Subcutaneous abdominal adipose tissue (tissue), 5 donors: ENCODE data around the gene KDM4B.

Source experiments
- H3K27ac ChIP-seq: one replicate; pipeline ENCODE4 v1.7.0; 2013; ENCODE audit warnings: low read depth, mild to moderate bottlenecking, inconsistent platforms, low read length, moderate library complexity
- H3K27me3 ChIP-seq, 5 donors: one replicate each; pipeline ENCODE4 v1.7.0; 2013; ENCODE audit warnings: low read length in 5 of 5, inconsistent platforms in 1 of 5; ENCODE audit not compliant: control insufficient read depth in 5 of 5, insufficient read depth in 4 of 5
- H3K36me3 ChIP-seq, 5 donors: one replicate each; pipeline ENCODE4 v1.7.0; 2013; ENCODE audit warnings: low read length in 5 of 5; ENCODE audit not compliant: control insufficient read depth in 5 of 5, insufficient read depth in 5 of 5
- H3K4me1 ChIP-seq, 5 donors: one replicate each; pipeline ENCODE4 v1.7.0; 2013; ENCODE audit warnings: low read length in 5 of 5, mild to moderate bottlenecking in 3 of 5, moderate library complexity in 1 of 5; ENCODE audit not compliant: control insufficient read depth in 5 of 5, insufficient read depth in 5 of 5
- H3K4me3 ChIP-seq, 5 donors: one replicate each; pipeline ENCODE4 v1.7.0; 2013; ENCODE audit warnings: low read length in 5 of 5, low read depth in 1 of 5
- H3K9ac ChIP-seq, 5 donors: one replicate each; pipeline ENCODE4 v1.7.0; 2013; ENCODE audit warnings: low read length in 5 of 5, mild to moderate bottlenecking in 4 of 5, moderate library complexity in 3 of 5
- H3K9me3 ChIP-seq, 5 donors: one replicate each; pipeline ENCODE4 v1.7.0; 2013; ENCODE audit warnings: low read length in 5 of 5; ENCODE audit not compliant: control insufficient read depth in 5 of 5
- donor health status: healthy.
- donor health status: healthy.
- donor health status: healthy.
- donor health status: healthy.
- donor health status: healthy.

KDM4B gene

DNA sequence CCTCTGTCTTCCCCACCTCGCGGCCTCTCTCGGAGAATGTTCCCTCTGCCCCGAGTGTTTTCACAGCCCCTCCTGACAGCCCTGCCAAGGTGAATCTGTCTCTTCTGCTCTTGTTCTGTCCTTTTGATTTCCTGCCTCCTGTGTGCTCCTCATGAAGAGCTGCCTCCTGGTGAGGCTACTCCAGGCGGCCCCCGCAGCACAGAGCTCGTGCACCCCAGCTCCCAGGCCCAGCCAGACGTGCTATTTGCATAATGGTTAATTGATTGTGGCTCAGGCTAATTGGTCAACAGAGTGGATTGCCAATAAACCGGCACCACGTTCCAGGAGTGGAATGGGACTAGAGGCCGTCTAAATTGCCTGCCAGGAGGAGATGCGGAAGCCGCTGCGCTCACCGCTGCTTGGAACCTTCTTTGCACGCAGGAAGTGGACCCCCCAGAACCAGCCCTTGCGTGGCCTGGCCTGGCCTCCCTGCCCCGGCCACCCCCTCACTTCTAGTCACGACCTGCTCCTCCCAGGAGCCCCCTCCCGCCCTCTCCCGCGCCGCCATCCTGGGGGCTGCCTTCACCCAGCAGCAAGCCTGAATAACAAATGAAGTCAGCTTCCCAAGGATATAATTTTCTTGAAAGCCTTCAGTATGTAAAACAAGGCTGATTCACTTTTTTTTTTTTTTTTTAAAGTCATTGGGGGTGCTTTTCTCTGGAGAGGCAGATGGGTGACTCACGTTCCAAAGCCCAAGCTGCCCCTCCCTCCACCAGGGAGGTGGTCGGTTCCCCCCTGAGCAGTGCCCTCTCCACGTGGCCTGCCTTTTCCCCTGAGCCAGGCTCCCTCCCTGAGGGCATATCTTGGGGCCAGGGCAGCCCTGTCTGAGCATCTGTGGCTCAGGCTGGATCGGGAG lies 144.0 kb downstream of the KDM4B start:
- H3K4me3 ChIP-seq = no peak overlapping the region
- H3K9me3 ChIP-seq = peaks cover 0 to 5% (median 0%) of the 10 kb centered on the region in 5 donors
- no peaks in the 10 kb centered on the region for H3K27me3 ChIP-seq
- H3K4me1 ChIP-seq = peaks cover 0 to 6% (median 3%) of the 10 kb centered on the region in 5 donors
- no peak overlapping the region for H3K27ac ChIP-seq
- no peak overlapping the region for H3K9ac ChIP-seq
- H3K36me3 ChIP-seq = peaks cover 0 to 63% (median 41%) of the 10 kb centered on the region in 5 donors

DNA sequence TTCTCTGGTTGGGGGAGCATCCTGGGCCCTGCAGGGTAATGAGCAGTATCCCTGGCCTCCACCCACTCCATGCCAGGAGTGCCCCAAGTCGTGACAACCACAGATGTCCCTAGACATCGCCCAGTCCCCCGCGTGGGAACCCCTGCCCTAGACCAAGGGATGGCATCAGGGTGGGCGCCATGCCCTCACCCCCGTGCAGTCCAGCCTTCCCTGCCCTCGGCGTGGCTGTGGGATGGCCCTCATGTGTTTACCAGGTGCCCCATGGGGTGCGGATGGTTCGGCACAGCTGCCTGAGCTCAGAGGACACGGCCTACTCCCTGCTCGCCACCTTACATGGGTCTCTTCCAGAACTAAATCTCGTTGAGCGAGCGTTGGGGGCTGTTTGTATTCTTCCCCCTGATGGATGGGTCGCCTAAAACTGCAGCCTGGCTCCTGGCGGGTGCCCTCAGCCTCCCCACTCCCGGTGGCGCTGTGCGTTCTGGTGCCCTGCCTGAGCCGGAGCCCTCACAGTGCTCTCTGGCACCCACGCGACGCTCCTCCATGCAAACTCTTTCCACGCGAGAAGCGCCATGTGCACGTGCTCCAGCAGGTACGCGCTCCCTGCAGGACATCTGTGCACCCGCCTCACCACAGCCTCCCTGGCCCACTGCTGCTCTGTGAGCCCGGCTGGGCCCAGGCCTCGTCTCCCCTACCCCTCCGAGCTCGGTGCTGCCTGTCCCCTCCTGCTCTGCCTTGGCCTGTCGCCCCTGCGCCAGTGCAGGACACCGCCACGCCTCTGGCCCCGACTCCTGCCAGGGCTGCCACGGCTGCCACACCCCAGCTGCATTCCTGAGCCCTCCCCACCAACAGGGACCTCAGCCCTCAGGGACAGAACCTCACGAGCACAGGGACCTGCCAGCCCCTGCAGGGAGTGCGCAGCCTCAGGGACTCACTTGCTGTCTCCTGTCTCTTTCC lies 145.0 kb downstream of the KDM4B start:
- no peak overlapping the region for H3K27ac ChIP-seq

DNA sequence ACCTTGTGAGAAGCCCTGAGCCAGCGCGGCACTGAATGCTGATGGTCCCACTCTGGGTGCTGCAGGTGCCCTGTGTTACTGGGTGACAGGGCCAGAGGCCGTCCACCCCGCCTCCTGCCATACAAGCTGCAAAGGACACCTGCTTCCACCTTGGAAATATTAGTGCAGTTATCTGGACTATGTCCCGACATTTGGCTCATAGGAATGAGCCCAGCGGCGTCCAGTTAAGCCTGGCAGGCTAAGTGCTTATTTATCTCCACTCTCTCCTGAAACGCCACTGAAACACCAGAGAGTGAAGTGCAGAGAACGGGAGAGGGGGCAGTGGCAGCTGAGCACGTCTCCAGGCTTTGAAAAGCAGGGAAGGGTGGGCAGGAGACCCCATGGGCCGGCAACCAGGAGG lies 145.8 kb downstream of the KDM4B start:
- Histone ChIP-seq H3K36me3 (peaks cover 0 to 66% (median 44%) of the 10 kb centered on the region in 5 donors), H3K9me3 (peaks cover 0 to 5% (median 0%) of the 10 kb centered on the region in 5 donors), H3K27ac (no peak overlapping the region), H3K27me3 (no peaks in the 10 kb centered on the region), H3K4me1 (peaks cover 0 to 12% (median 8%) of the 10 kb centered on the region in 5 donors), H3K9ac (no peak overlapping the region), H3K4me3 (no peak overlapping the region)

More for the DNA sequence above, 145.0 kb downstream of the KDM4B start:
- peaks cover 0 to 12% (median 8%) of the 10 kb centered on the region in 5 donors for H3K4me1 ChIP-seq
- no peak overlapping the region for H3K9ac ChIP-seq
- H3K4me3 ChIP-seq = no peak overlapping the region
- no peaks in the 10 kb centered on the region for H3K27me3 ChIP-seq
- H3K9me3 ChIP-seq = peaks cover 0 to 5% (median 0%) of the 10 kb centered on the region in 5 donors
- peaks cover 0 to 66% (median 41%) of the 10 kb centered on the region in 5 donors for H3K36me3 ChIP-seq

DNA sequence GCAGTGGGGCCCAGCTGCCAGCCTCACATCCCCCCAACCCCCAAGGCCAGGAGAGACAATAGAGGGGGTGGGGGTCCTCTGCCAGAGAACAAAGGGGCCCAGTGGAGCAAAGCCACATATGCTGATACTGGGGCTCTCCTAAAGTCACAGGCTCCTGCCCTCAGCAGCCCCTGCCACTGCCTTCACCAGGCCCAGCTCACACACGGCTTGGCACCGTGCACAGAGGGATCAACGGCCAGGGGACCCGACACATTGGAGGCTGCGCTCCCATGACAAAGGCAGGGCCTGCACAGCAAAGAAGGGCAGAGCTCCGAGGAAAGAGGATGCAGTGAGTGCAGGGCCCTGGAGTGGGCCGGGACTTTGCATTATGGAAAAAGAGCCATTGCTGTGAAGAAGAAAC lies 146.4 kb downstream of the KDM4B start:
- Histone ChIP-seq H3K9me3 (peaks cover 0 to 5% (median 0%) of the 10 kb centered on the region in 5 donors), H3K27me3 (no peaks in the 10 kb centered on the region), H3K9ac (no peak overlapping the region), H3K27ac (no peak overlapping the region), H3K36me3 (peaks cover 0 to 68% (median 46%) of the 10 kb centered on the region in 5 donors), H3K4me1 (peaks cover 0 to 12% (median 8%) of the 10 kb centered on the region in 5 donors), H3K4me3 (no peak overlapping the region)

DNA sequence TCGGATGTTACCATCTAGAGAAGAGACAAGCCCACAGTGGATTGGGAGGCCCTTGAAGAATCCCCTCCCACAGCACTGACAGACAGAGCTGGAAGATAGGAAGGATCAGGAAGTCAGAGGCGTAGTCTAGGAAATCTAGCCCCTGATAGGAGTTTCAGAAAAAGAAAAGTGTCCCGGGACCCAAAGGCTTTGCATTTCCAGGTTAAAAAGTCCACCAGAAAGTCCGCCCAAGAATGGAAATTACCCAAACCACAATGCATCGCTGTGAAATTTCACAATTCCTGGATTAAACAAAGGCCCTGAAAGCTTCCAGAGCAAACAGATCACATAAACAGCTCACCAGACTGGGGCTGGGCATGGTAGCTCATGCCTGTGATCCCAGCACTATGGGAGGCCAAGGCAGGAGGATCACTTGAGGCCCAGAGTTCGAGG lies 146.9 kb downstream of the KDM4B start:
- H3K9me3 ChIP-seq = peaks cover 0 to 5% (median 0%) of the 10 kb centered on the region in 5 donors
- H3K27ac ChIP-seq = no peak overlapping the region
- H3K27me3 ChIP-seq = no peaks in the 10 kb centered on the region
- H3K9ac ChIP-seq = no peak overlapping the region
- H3K36me3 ChIP-seq = peaks cover 0 to 68% (median 47%) of the 10 kb centered on the region in 5 donors
- no peak overlapping the region for H3K4me3 ChIP-seq
- H3K4me1 ChIP-seq = peaks cover 0 to 12% (median 8%) of the 10 kb centered on the region in 5 donors

DNA sequence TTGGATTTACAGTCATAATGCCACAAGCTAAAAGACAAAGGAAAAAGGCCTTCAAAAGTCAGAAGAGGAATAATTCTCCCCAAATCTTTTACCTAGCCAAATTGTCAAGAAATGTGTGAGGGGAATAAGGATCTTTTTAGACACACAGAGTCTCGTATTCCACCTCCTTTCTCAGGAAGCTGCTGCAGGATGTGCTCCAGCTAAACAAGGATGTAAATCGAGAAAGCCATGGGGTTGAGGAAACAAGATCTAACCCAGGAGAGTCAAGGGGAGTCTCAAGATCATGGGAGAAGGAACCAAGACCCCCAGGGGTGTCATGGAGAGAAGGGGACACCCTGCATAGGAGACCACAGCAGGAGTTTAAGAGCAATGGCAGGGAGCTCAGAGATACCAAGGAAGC lies 147.4 kb downstream of the KDM4B start:
- Histone ChIP-seq H3K27ac (no peak overlapping the region), H3K4me1 (peaks cover 0 to 12% (median 8%) of the 10 kb centered on the region in 5 donors), H3K4me3 (no peak overlapping the region), H3K9ac (no peak overlapping the region), H3K27me3 (no peaks in the 10 kb centered on the region), H3K36me3 (peaks cover 0 to 68% (median 45%) of the 10 kb centered on the region in 5 donors), H3K9me3 (peaks cover 0 to 5% (median 0%) of the 10 kb centered on the region in 5 donors)

DNA sequence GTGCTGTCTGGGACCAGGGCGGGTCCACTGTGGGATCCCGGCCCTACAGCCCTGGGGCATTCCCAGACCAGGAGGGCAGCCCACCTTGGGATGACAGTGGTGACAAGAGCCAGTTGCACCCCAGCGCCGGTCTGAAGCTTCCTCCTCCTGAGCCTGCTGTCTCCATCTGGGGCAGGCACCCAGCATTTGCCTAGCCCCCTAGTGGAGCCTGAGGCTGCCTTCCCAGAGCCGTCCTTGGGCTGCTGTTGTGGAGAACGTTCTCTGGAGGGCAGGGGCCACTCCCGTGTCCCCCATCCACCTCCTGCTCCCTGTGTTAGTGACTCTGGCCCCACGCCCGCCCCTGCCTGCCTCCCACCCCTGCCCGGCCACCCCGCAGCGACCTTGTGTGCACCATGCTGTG lies 148.5 kb downstream of the KDM4B start:
- Histone ChIP-seq H3K27ac (no peak overlapping the region), H3K9ac (no peak overlapping the region), H3K27me3 (no peaks in the 10 kb centered on the region), H3K4me1 (peaks cover 0 to 12% (median 8%) of the 10 kb centered on the region in 5 donors), H3K4me3 (no peak overlapping the region), H3K36me3 (peaks cover 0 to 67% (median 44%) of the 10 kb centered on the region in 5 donors), H3K9me3 (peaks cover 0 to 5% (median 0%) of the 10 kb centered on the region in 5 donors)

DNA sequence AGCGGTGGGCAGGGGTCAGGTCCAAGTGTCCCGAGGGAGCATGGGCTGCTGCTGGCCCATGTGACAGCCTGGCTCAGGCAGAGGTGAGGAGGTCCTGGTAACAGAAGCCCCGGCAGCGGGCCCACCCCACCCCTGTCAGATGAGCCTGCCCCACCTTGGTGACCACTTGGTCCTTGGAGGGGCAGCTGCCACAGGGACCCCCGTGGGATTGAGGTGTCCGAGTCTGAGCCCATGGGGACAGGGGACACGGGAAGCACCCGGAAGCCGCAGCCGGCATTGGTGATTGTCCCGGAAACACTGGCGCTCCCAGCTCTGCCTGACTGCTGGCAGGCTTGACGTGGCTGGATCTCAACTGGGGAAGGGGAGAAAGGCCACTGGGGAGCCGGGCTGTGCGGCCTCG lies 149.1 kb downstream of the KDM4B start:
- peaks cover 0 to 5% (median 0%) of the 10 kb centered on the region in 5 donors for H3K9me3 ChIP-seq
- H3K36me3 ChIP-seq = peaks cover 0 to 68% (median 44%) of the 10 kb centered on the region in 5 donors
- H3K27me3 ChIP-seq = no peaks in the 10 kb centered on the region
- H3K27ac ChIP-seq = no peak overlapping the region
- no peak overlapping the region for H3K4me3 ChIP-seq
- no peak overlapping the region for H3K9ac ChIP-seq
- peaks cover 0 to 12% (median 8%) of the 10 kb centered on the region in 5 donors for H3K4me1 ChIP-seq

DNA sequence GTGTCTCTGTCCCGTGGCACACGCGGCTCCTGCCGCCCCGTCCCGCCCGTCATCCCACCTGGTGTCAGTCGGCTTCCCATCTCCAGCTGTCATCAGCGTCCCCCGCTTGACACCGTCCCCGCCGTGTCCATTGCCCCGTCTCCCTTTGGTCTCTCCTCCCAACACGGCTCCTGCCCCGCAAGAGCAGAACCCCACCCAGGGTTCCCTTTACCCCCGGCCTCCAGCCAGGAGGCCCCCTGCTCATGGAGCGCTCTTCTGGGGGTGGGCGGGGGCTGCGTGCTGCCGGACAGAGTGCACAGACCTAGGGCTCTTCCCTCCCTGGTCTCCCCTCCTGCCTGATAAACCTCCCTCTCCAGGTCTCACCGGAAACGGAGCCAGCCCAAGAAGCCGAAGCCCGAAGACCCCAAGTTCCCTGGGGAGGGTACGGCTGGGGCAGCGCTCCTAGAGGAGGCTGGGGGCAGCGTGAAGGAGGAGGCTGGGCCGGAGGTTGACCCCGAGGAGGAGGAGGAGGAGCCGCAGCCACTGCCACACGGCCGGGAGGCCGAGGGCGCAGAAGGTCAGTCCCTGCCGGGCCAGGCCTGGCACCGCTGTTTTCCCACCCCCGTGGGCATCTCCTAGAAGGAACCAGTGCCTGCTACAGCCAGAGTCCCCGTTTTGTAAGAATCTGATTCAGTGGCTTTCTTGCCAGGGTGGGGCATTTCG lies 150.5 kb downstream of the KDM4B start:
- Histone ChIP-seq H3K9me3 (peaks cover 0 to 5% (median 0%) of the 10 kb centered on the region in 5 donors), H3K4me3 (no peak overlapping the region), H3K36me3 (peaks cover 0 to 67% (median 37%) of the 10 kb centered on the region in 5 donors), H3K27me3 (no peaks in the 10 kb centered on the region), H3K4me1 (peaks cover 0 to 12% (median 8%) of the 10 kb centered on the region in 5 donors), H3K9ac (no peak overlapping the region), H3K27ac (no peak overlapping the region)
